ENCODE results near the gene HSPBAP1. TPM values are rescaled to one million over a fixed set of nuclear protein-coding genes. Genes with fewer than 3 reads are reported as not detected.

HSPBAP1 gene
- total and polyA plus RNA-seq, 2 of the 4 experiments (the other 2 are of a cell fraction) = 2.6 to 4.8 TPM

GRCh38 chr3:122825460-122825859 lies 31.8 kb upstream of the HSPBAP1 start:
- H3K79me1 ChIP-seq (ENCODE audit: low read depth in 1 of 2, low read length in 2 of 2) = no peaks in the 10 kb centered on the region
- no peak overlapping the region for H2BK15ac ChIP-seq (ENCODE audit: low read depth, low read length)
- no peak overlapping the region for H3K18ac ChIP-seq (ENCODE audit: low read depth, low read length)
- dilution Hi-C loops (cut with HindIII; ENCODE audit: low sequenced_read_pairs, unreplicated experiment) = no loop called here
- no peak overlapping the region for H2BK120ac ChIP-seq (ENCODE audit: low read depth, low read length)
- H2AFZ ChIP-seq (replicated peaks; ENCODE audit: low read length, poor library complexity) = no peak overlapping the region
- POLR2A ChIA-PET (ENCODE audit: unreplicated experiment) = no interaction called here
- H3K14ac ChIP-seq (replicated peaks; ENCODE audit: low read depth, low read length) = no peak overlapping the region
- no peak overlapping the region for H2AK9ac ChIP-seq (replicated peaks; ENCODE audit: low read depth, low read length, poor library complexity)
- H2AK5ac ChIP-seq (ENCODE audit: low read depth, low read length) = no peak overlapping the region
- no peak overlapping the region for H3K4me3 ChIP-seq (ENCODE audit: insufficient read depth, low read depth, low read length)
- no peak overlapping the region for H2BK20ac ChIP-seq (ENCODE audit: low read depth, low read length)
- DNase-seq (no peak), ATAC-seq (ENCODE audit: low read depth) (peak; percentile 21; the same call in 1 of the 2 replicates)
- no peak overlapping the region for H3K56ac ChIP-seq (ENCODE audit: extremely low read depth, insufficient read depth, low read length)
- H3K4ac ChIP-seq (ENCODE audit: low read depth, low read length) = no peak overlapping the region
- no peaks in the 10 kb centered on the region for H3K9me3 ChIP-seq (ENCODE audit: control insufficient read depth, insufficient read depth, low read length)
- no peaks in the 10 kb centered on the region for H4K20me1 ChIP-seq (ENCODE audit: insufficient read depth, low read length)
- intact Hi-C loops (cut with micrococcal nuclease) = no loop called here
- no TSS peak for BruUV-seq (replicated peaks)
- no peak overlapping the region for H3K4me2 ChIP-seq (ENCODE audit: low read depth, low read length)
- H4K91ac ChIP-seq (ENCODE audit: insufficient read depth, low read depth, low read length) = no peak overlapping the region
- no peak for TF ChIP-seq RAD21 (IDR thresholded peaks at IDR 0.05; ENCODE audit: low read length)
- no peak for TF ChIP-seq RFX5 (IDR thresholded peaks at IDR 0.05; ENCODE audit: low read depth, low read length)
- no peak for TF ChIP-seq BHLHE40 (IDR thresholded peaks at IDR 0.05; ENCODE audit: low read depth, low read length)
- TF ChIP-seq POLR2A (IDR thresholded peaks at IDR 0.05; ENCODE audit: low read depth, low read length) = no peak
- no peak for TF ChIP-seq SMC3 (IDR thresholded peaks at IDR 0.05; ENCODE audit: low read depth, low read length)
- no peak for TF ChIP-seq USF2 (IDR thresholded peaks at IDR 0.05; ENCODE audit: low read depth, low read length)
- no peak for TF ChIP-seq MAFK (IDR thresholded peaks at IDR 0.05; ENCODE audit: low read depth, low read length)
- no peak for TF ChIP-seq CTCF (conservative IDR thresholded peaks at IDR 0.05; ENCODE audit: low read depth, low read length)
- TF ChIP-seq FOS (IDR thresholded peaks at IDR 0.05; ENCODE audit: low read depth, low read length) = no peak
- no peak for TF ChIP-seq CEBPB (IDR thresholded peaks at IDR 0.05; ENCODE audit: low read depth, low read length)
- TF ChIP-seq CHD1 (IDR thresholded peaks at IDR 0.05; ENCODE audit: low read depth, low read length) = no peak
- TF ChIP-seq MAZ (IDR thresholded peaks at IDR 0.05; ENCODE audit: borderline replicate concordance, low read depth, low read length) = no peak
- TF ChIP-seq RCOR1 (IDR thresholded peaks at IDR 0.05; ENCODE audit: insufficient replicate concordance, low read length) = no peak
- no peak for TF ChIP-seq ELK1 (IDR thresholded peaks at IDR 0.05; ENCODE audit: borderline replicate concordance, low read depth, low read length)
- TF ChIP-seq MXI1 (IDR thresholded peaks at IDR 0.05; ENCODE audit: borderline replicate concordance, low read depth, low read length) = no peak
- no peak for TF ChIP-seq NFE2L2 (IDR thresholded peaks at IDR 0.05; ENCODE audit: low read depth, low read length)
- H2BK5ac ChIP-seq (ENCODE audit: low read depth, low read length, poor library complexity, severe bottlenecking) = no peak overlapping the region
- H3K27ac ChIP-seq (ENCODE audit: insufficient read depth, low read length) = no peak overlapping the region
- in situ Hi-C loops (cut with MboI; ENCODE audit: low sequenced_read_pairs) = no loop called here
- H3K27me3 ChIP-seq (ENCODE audit: control insufficient read depth, insufficient read depth, low read length) = no peaks in the 10 kb centered on the region
- H3K4me1 ChIP-seq (ENCODE audit: control insufficient read depth, insufficient read depth, low read length) = no peaks in the 10 kb centered on the region
- H4K8ac ChIP-seq (ENCODE audit: low read depth in 2 of 2, low read length in 2 of 2) = no peak overlapping the region
- no CpG with 5 or more reads among the region's 4 CpGs for WGBS, 2 experiments (ENCODE audit: extremely low coverage in 2 of 2, insufficient read length in 1 of 2)
- CTCF ChIA-PET = interaction anchor here (0.6 kb wide), 1 partner anchor 1005 kb away, joined by 3 read pairs; no protein-coding TSS in a partner anchor
- no peak overlapping the region for H3K9ac ChIP-seq (ENCODE audit: low read depth, low read length)
- no peak overlapping the region for H3K23ac ChIP-seq (ENCODE audit: low read depth, low read length)
- peaks cover 4% of the 10 kb centered on the region; the same call in 1 of the 2 replicates for H3K9me1 ChIP-seq (ENCODE audit: insufficient read depth, low read length)
- H3K36me3 ChIP-seq (ENCODE audit: control insufficient read depth, insufficient read depth, low read length) = peaks cover 5% of the 10 kb centered on the region; the same call in 1 of the 2 replicates
- no peak overlapping the region for H4K5ac ChIP-seq (ENCODE audit: low read depth, low read length)
